NCI-H1436 treated with DMSO at 0.1 percent for 48 hours (cell line): ENCODE measurements around the gene CFAP74.

Experiments
- DNase-seq: peaks from one replicate; lab custom pipeline; 2025; lab: John Stamatoyannopoulos, UW

Gene CFAP74

DNA sequence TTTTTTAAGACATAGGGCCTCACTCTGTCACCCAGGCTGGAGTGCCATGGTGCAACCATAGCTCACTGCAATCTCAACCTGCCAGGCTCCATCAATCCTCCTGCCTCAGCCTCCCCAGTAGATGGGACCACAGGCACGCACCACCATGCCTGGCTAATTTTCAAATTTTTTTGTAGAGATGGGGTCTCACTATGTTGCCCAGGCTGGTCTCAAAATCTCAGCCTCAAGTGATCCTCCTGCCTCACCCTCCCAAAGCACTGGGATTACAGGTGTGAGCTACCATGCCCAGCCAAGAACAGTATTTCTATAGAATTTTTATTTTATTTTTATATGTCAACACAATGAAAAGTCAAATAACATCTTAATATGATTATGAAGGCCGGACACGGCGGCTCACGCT lies 123.6 kb downstream of the CFAP74 start:
- no peak for DNase-seq

GRCh38 chr1:1877865-1878436 lies 125.6 kb downstream of the CFAP74 start:
- DNase-seq: no peak

DNA sequence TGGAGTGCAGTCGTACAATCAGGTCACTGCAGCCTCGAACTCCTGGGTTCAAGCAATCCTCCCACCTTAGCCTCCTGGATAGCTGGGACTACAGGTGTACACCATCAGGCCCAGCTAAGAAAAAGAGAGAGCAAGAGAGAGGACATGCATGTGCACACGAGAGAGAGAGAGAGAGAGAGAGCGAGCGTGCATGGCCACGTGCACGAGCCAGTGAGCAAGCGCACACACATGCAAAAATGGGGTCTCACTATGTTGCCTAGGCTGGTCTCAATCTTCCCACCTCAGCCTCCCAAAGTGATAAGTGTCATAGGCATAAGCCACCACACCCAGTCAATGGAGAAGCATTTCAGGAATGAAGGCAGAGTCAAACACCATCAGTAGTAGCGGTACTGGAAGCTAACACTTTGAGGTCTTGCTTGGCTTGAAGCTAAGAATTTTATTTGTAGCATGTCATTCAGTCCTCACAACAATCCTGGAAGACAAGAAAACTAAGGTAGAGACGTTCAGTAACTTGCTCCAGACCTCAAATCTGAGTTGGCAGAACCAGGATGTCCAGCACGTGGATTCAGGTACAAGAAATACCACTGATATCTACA lies 127.2 kb downstream of the CFAP74 start:
- DNase-seq: no peak

GRCh38 chr1:1875932-1876331 lies 127.7 kb downstream of the CFAP74 start:
- no peak for DNase-seq

DNA sequence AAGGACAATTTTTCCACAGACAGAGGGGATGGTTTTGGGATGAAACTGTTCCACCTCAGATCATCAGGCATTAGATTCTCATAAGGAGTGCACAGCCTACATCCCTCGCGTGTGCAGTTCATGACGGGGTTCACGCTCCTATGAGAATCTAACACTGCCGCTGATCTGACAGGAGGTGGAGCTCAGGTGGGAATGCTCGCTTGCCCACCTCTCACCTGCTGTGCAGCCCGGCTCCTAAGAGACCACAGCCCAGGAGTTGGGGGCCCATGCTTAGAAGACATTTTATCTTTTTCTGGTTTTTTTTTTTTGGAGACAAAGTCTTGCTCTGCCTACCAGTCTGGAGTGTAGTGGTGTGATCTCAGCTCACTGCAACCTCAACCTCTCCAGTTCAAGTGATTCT lies 128.7 kb downstream of the CFAP74 start:
- no peak for DNase-seq

DNA sequence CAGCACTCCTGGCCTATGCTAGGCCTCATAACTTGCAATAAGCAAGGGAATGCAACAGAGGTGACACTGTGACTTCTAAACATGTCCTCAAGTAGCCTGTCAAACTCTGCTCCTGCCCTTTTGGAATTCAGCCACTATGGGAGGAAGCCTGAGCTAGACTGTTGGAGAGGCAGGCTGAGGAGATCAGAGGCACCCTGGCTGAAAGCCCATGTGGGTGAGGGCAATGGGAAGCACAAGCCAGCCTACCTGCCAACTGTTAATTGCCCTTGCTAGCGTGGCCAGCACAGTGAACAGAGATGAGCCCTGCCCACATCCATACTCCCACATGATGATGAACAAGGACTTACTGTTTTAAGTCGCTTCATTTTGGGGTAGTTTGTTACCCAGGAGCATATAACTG lies 130.4 kb downstream of the CFAP74 start:
- DNase-seq: no peak

- DNase-seq: no peak
Measured at GRCh38 chr1:1872329-1872994, 131.1 kb downstream of the CFAP74 start.
